HG03575 (cell line): ENCODE measurements around the gene URB2.
"Not testable (repeated sequence)": the region's sequence is repeated elsewhere in the genome, so short reads cannot be mapped to it uniquely, and the experiment has no call there.

Experiments
- ATAC-seq: cut with Tn5 transposase; IDR thresholded peaks from one replicate; pipeline ENCODE4 v1.9.1; 2021; ENCODE audit not compliant: unreplicated experiment, insufficient number of reproducible peaks, low FRiP score; ENCODE audit errors: extremely low read depth

Gene URB2

GRCh38 chr1:229671310-229671709, 45.3 kb downstream of the URB2 start:
- no peak for ATAC-seq

- ATAC-seq: no peak
These were observed 46.2 kb downstream of the URB2 start for GRCh38 chr1:229672246-229672645.

GRCh38 chr1:229674042-229674441, 48.0 kb downstream of the URB2 start:
- no peak for ATAC-seq

- ATAC-seq: no peak
These were observed 49.3 kb downstream of the URB2 start for GRCh38 chr1:229675396-229675795.

GRCh38 chr1:229685149-229685548, 59.1 kb downstream of the URB2 start:
- no peak for ATAC-seq

- no peak for ATAC-seq
These were observed 63.2 kb downstream of the URB2 start for GRCh38 chr1:229689273-229689672.

GRCh38 chr1:229689904-229690303, 63.9 kb downstream of the URB2 start:
- ATAC-seq: no peak

- no peak for ATAC-seq
These were observed 64.6 kb downstream of the URB2 start for GRCh38 chr1:229690662-229691061.

- ATAC-seq: no peak
These were observed 65.3 kb downstream of the URB2 start for GRCh38 chr1:229691362-229691761.

- no peak for ATAC-seq
These were observed 67.3 kb downstream of the URB2 start for GRCh38 chr1:229693129-229693900.

- no peak for ATAC-seq
These were observed 68.1 kb downstream of the URB2 start for GRCh38 chr1:229694053-229694693.

GRCh38 chr1:229696385-229696784, 70.3 kb downstream of the URB2 start:
- no peak for ATAC-seq

- ATAC-seq: no peak
These were observed 73.7 kb downstream of the URB2 start for GRCh38 chr1:229699613-229700267.

GRCh38 chr1:229704157-229704556, 78.1 kb downstream of the URB2 start:
- no peak for ATAC-seq

- ATAC-seq: not testable (repeated sequence)
These were observed 79.1 kb downstream of the URB2 start for GRCh38 chr1:229705152-229705551.

GRCh38 chr1:229707127-229707526, 81.1 kb downstream of the URB2 start:
- not testable (repeated sequence) for ATAC-seq

- ATAC-seq: no peak
These were observed 83.5 kb downstream of the URB2 start for GRCh38 chr1:229709500-229710013.
